ENCODE measurements around the gene TCF12. TPM values are rescaled to one million over a fixed set of nuclear protein-coding genes. Genes with fewer than 3 reads are reported as not detected.

Gene TCF12
- polyA plus RNA-seq, 1 donor, result 96.8 TPM

DNA sequence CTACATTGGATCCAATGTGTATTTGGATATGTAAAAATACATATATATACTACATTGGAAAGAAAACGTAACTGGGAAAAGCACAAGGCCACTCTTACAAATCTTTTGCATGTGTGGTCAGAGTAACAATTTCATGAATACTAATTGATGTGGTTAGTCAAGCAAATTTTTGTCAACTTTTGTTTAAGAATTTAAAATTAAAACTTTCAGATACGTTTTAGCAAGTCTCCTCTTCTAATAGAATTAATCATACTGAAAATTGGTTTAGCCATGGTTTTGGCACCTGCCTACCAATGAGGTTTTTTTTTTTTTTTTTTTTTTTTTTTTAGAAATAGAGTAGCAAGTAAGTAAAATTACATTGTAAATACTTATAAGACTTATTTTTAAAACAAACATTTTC is 304.9 kb downstream of the TCF12 start:
- DNase-seq, result no peak

DNA sequence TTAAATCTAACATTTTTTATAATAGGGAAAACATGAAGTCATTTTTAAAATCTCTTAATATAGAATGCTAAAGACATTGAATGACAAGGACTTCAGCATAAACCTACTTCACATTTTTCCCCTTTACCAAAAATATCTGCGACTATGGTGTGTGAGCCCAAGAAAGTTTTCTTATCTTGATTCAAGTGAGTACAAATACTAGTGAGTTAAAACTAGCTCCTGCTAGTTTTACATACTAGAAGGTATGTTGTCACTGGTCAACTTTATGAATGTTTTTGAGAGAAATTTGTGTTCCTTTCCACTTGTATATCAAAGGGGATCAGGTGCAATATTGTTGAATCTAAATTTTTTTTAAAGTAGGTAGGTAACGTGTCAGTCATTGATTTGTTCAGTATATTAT is 305.4 kb downstream of the TCF12 start:
- no peak for DNase-seq

DNA sequence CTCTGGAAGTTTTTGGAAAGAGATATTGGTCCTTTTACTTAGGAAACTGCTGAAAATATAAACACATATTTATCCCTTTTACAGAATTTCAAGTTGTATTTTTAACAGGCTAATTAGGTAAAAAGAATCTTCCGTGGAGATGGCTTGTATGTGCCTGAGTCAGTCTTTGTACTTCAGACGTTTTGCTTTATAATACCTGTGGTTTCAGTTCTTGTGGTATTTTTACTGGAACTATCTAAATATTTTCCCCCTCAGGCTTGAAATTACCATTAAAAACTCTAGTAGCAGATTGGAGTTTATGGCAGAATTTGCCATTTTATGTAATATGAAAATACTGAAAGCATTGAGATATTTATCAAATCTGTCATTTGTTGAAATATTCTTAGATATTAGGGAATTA is 306.2 kb downstream of the TCF12 start:
- no peak for DNase-seq

DNA sequence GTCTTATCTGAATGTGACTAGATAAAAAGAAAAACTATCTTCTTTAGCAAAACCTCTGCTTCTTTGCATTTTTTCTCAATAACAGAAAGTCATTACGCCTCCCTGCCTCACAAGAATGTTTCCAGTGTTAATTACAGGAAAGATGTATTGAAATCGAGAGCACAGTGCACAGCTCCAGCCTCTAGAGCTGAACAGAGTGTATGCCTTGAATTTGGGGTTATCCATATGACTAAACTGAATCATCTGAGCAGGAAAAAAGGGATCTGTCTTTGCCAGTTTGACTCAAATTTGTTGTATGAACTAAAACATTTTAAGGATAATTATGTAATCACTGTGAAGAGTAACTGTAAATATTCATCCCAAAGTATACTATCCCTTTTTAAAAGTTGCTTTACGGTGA is 308.7 kb downstream of the TCF12 start:
- DNase-seq, result no peak

DNA sequence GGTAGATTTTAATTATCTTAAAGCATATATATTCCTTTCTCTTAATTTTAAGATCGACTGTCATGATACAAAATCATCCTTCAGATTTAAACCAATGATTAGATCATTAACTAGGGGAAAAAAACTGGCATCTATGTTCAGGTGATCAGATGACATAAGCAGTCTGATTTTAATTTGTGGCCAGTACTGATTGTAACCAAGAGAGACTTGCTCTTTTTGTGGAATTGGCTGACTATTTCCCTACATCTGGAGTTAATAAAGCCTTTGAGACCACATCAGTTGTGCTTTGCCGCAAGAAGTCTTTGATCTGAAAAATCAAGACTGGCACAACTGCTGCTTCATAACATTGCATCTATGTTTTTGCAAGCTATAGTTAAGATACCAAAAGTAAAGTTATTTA is 309.5 kb downstream of the TCF12 start:
- DNase-seq, result peak; percentile 46

DNA sequence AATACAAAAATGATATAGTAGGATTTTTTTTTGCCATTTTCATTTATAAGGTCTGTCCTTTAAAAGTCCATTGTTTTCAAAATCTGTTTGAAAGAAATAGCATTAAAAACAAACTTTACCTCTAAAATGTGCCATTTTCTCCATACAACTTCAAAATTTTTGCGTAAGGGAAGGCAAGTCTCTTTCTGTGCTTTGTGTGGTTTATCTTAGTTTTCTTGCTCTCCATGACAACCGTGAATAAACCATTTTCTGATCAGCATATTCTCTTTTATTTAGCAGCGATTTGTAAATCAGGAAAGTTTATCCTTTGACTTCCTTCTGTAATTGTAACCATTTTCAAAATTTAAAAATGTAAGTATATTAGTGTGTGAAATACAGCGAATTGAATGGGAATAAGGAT is 310.0 kb downstream of the TCF12 start:
- DNase-seq, result no peak

DNA sequence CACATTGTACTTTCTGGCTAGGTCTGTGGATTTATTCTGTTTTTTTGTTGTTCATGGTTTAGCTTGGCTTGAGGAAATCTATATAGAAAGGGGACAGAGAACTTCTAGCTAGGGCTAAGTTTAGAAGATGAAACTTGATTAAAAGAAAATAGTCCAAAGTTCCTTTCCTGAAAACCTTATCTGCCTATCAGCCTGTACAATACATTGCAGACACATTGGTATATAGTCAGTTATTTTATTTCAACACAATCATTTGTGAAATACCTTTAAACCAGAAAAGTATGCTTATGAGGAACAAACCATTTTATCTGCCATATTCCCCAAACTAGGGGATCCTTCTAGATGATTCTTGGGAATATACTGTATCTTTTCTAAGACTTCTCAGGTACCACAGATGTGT is 310.6 kb downstream of the TCF12 start:
- DNase-seq, result no peak

DNA sequence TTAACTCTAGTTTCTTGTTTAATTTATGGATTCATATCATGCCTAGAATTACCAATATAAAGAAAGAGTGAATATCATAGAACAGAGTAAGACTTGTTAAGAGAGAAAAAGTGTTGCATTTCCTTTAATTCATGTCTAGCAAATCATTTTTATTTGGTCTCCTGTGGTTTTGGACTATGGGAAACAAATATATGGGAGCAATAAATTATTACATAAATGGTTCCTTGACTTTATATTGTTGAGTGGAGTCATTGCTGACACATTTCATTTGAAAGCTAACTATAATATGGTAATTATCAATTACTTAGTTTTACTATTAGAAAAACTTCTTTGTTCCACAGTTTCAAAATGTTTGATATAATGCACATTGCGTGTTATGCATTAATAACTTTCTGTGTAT is 313.1 kb downstream of the TCF12 start:
- no peak for DNase-seq

DNA sequence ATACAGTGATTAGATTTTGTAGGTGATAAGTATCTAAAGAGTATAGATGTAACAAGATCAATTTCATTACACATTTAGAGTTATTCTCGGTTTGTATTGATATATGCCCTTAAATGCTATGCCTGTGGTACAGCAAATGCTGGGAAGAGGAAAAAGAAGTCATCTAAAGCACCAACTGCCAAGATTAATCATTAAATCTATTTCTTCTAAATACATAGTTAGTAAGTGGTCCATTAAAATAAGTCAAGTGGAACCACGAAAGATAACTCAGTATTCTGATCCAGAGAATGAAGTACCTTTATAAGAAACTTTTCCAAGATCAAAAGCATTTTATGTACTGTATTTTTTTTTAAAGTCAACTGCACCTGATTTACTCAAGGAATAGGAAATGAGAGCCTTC is 315.7 kb downstream of the TCF12 start:
- no peak for DNase-seq

DNA sequence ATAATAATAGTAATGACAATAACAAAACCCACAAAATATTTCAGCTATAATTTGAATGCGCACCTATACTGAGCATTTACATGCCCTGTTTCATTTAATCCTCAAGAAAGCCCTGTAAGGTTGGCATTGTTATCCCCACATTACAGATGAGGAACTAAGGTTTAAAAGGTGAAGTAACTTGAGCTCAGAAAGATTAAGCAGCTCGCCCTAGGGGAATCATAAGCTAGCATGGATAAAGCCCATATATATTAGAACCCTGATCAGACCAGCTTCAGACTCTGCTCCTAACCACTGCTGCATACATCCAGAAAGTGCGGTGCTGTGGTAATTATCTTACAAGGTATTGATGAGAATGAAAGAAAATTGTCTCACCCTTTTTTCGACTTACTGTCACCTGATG is 316.7 kb downstream of the TCF12 start:
- DNase-seq, result no peak

DNA sequence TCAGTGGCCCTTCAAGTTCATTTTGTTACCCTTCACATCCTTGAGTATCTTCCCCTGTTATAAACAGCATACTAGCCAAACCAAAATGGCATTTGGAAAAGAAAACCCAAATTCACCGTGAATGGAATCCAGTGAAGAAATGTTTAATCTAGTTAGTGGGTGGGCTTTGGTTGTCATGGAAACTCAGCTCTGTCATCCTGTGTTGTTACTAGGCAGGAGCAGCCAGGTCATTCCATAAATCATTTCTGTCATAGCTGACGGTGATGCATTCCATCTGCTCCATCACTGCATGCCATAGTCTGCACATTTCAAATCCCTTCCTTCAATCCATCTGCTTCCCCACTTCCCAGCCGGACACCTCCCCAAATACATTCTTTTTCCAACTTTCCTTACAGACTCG is 317.4 kb downstream of the TCF12 start:
- no peak for DNase-seq

DNA sequence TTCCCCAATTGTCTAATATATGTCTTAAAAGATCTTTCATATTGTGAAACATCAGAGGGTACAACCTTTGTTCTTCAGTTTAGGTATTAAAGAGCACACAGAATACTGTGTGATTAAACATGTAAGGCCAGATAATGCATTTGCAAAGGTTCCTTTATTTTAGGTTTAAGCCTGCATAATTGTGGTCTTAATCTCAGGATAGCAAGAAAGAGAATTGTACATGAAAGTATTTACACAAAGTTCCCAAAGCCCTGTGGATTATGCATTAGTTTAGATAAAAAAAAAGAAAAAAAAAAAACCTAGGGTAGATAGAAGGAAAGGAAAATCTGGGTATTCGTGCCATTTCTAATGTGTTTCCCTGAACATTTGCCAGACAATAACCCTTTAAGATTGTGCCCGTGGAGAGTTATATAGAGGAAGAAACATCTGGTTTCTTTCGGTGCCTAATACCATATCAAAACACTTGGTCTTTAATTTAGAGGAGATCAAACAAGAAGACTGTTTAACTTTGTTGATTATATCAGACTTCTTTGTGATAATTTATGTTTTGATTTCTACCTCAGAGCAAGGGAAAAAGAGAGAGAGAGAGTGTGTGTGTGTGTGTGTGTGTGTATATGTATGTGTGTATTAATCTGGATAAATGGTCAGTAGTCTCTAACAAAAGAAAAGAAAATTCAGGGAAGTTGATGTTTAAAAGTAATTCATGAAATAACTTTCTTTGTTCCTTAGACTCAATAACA is 318.3 kb downstream of the TCF12 start:
- DNase-seq, result no peak

DNA sequence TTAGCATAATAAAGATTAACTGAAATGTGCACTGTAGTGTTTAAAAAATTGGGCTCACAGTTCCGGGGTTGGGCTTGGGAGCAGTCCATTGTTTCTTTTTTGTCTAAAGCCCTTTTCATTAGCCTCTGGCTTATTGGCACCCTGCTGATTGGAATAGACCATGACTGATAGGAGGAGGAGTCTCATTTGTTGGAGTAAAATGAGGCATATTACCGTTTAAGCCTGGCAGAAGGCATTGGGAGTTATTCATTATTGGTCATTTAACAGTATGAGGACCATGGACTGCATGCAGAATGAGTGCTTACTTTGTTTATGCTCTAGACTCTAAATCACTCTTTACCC is 318.8 kb downstream of the TCF12 start:
- no peak for DNase-seq

DNA sequence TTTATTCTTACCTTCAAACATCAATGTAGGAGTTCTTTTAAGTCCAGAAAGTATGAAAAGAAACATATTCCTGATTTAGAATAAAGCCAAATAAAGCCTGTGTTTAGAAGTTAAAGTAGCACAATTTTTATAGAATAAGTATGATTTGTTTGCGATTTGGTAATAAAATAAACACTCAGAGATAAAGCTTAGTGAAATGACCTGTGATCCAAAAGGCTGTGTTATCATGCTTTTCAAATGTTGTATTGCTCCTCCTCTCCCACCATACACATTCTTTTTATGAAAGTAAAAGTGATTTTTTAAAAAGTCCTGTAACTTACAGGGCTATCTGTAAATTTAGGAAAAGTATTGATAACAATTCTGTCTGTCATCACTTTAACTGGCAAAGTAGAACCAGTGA is 319.2 kb downstream of the TCF12 start:
- DNase-seq, result no peak

DNA sequence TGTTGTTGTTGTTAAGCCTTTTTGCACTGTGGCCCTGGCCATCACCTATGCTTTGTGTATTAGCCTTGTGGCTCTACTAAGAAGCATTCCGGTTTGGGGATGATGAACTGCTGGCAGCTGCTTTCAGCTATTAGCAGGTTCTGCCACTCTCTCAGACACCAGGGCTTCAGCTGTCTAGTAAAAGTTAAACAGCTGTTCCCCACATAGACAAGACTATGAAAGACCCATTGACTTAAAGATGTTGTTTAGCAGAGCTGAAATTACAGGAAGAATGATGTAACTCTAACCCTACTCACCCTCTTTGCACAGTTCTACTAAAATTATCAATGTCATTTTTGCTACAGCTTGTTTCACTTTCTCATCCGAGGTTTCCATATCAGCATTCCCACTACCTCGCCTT is 326.7 kb downstream of the TCF12 start:
- DNase-seq, result peak; percentile 37

DNA sequence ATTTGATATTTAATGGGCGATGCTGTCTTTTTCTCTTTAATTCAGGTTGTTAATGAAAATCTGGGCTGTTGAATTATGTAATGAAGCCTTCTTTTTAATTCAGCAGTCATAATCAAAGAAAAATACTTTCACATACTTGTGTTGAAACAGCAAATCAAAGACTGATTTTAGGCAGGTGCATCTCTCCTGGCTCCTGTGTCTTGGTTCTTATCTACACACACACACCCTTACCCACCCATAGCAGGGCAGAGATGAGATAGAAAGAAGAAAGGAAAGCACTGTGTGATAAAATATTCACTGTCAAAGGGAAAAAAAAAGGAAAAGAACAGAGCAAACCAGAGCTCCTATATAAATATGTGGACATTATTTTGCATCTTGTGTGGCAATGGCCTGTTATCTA is 327.3 kb downstream of the TCF12 start:
- no peak for DNase-seq

DNA sequence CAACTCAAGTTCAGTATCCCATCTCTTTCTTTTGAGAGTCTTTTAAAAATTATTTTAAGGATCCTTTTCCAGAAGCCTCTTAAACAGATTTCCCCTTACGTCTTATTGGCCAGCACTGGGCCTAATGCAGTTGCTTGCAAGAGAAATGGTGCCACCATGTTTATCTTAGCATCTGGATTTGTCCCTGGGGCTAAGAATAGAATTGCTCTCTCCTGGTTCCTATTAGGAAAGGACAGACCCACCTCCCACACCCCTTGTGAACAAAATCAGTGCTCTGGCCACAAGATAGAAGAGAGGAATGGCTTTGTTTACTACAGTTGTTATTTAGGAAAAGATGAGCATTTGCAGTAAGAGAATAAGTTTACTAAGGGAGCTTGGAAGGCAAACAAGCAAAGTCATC is 329.6 kb downstream of the TCF12 start:
- DNase-seq, result no peak

DNA sequence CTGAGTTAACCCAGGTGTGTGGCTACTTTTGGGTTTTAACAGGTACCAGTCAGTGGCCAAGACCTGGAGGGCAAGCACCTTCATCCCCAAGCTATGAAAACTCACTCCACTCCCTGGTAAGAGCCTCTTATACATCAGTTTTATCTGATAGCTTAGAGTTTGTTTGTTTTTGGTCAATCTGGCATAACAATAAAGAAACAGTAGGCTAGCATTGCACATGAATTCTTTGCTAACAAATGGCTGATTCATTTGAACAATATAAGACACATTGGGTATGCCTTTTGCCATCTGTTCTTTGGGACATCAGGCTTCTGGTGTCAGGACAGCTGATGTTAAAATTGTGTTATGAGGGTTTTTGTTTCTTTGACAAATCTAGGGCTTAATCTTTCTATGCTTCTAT is 332.9 kb downstream of the TCF12 start:
- DNase-seq, result no peak

DNA sequence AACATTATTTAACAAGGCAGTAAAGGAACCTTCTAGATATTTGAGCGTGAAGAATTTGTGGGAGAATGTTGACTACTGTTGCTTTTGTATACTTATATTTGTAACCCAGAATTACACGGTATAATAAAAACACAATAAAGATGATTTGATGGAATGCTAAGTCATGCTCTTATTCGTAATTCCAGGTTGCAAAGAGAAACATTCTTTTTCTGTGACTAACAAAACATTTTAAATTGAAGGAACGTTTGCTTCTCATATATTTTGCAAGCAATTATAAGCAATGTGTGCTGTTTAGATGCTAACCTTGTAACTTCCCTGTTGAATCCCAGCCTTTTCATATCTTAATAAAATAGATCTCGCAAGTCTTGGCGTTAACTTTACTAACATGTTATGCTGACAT is 333.5 kb downstream of the TCF12 start:
- DNase-seq, result no peak

DNA sequence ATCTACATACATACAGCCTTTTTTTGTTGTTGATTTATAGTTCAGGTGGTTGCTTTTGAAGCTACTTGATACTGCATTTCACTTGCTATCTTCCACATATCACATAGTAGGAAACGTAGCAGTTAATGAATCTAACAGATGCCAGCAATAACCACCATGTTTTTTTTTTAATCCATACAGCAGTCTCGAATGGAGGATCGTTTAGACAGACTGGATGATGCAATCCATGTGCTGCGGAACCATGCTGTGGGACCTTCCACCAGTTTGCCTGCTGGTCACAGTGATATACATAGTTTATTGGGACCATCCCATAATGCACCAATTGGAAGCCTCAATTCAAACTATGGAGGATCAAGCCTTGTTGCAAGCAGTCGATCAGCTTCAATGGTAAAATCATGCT is 334.6 kb downstream of the TCF12 start:
- DNase-seq, result peak; percentile 28

DNA sequence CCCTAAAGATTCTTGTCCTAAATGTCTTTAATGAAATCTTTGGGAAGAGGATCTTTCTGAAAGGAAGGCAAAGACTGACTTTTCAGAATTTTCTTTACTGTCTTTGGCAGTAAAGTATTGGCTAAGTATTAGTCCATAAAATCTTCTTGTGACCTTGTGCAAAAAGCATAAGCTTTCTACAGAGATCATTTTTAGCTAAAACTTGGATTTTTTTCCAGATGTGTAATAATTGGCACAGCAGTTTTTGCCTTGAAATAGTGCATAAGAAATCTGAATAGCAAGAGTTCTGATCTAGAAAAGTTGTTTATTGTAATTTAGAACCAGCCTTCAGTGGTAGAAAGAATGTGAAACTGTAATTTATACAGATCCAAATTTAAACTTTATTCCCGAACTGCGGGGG is 335.1 kb downstream of the TCF12 start:
- DNase-seq, result peak; percentile 46

DNA sequence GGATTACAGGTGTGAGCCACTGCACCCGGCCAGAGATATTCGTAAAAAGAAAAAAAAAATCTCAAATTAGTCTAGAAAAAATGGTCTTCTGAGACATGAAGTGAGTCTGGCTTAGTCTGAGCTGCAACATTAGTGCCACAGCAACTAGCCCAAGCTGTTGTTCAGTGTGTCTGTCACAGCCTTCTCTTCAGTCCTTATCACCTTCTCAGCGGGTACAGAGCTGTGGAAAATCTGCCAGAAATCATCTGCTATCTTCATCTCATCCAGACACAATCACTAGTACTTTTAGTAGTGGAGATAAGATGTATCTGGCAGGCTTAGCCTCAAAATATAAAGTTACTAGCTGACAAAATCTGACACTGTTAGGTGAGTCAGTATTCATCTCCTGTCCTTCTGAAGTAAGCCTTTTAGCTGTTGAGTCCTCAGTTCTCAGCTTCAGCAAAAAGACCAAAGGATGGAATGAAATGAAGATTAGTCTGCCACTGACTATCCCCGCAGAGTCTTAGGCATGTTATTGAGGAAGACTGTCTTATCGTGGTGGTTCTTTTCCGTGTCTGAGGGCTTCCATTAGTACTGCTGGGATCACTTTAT is 337.4 kb downstream of the TCF12 start:
- no peak for DNase-seq

DNA sequence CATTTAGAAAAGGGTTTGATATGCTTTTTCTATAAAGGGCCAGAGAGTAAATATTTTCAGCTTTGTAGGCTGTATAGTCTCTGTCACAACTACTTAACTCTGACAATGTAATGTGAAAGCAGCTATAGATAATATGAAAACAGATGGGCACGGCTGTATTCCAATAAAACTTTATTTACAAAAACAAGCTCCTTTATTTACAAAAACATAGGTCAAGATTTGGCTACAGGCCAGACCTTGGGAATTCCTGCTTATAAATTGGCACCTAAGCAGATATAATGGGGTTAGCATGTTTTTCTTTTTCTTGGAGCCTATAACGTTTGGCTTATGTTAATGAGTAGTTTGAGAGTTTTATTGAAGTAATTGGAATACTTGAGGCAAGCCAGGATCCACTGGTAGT is 338.5 kb downstream of the TCF12 start:
- DNase-seq, result no peak

DNA sequence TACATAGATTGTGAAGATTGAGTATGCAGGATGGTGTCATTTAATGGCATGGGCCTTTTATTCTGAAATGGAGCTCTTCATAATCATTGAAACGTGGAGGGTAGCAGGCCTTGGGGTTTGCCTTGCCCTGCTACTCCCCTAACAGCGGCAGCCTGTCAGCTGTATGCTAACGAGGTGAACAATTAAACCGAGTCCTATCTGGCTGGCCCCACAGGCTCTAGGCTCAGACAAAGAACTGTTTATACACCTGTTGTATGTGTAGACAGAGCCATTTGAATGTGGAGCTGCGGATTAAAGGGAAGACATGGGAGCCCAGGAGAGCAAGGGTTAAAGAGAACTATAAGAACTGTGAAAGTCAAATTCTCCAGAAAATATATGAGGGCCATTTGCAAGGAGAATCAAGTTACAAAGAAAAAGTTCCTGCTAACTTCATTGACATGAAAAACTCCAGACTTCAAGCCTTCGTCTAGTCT is 341.2 kb downstream of the TCF12 start:
- no peak for DNase-seq

DNA sequence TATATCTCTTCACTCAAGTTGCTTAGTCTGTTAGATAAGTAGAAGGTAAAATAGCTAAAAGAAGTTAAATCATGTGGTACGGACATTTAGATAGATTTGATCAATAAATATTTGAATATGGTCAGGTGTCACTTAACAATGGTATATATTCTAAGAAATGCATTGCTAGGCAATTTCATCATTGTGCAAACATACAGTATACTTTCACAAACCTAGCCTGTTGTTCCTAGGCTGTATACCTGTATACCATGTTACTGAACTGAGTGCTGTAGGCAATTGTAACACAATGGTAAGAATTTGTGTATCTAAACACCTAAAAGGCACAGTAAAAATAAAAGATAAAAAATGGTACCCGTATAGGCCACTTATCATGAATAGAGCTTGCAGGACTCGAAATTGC is 345.1 kb downstream of the TCF12 start:
- DNase-seq, result no peak

All from hindlimb muscle (tissue), 1 donor.